Mammary epithelial cell (primary cell): ENCODE results near the gene PSENEN.

Experiments used
- CTCF ChIP-seq, 2 donors: IDR thresholded peaks in 1 of 2; conservative IDR thresholded peaks in 1 of 2; 2 replicates each; pipeline ENCODE4 v1.5.1; 2011 to 2012; ENCODE audit warnings: inconsistent platforms in 2 of 2, low read length in 2 of 2, mild to moderate bottlenecking in 2 of 2, control low read depth in 1 of 2, low read depth in 1 of 2; ENCODE audit not compliant: insufficient read depth in 1 of 2; ENCODE audit errors: extremely low read depth in 1 of 2
- EZH2 ChIP-seq: IDR thresholded peaks from 2 replicates; pipeline ENCODE4 v1.6.1; 2012; ENCODE audit warnings: low read length, inconsistent platforms, borderline replicate concordance

GRCh38 chr19:35775298-35776101 is 30.0 kb downstream of the PSENEN start, which contains the start of gene ARHGAP33:
- TF ChIP-seq CTCF (conservative IDR thresholded peaks at IDR 0.05 in 1 of 2, IDR thresholded peaks at IDR 0.05 in 1 of 2; ENCODE audit: extremely low read depth in 1 of 2, insufficient read depth in 1 of 2, low read depth in 1 of 2, low read length in 2 of 2): no peak
- no peak for TF ChIP-seq EZH2
